NCI-H2107 treated with DMSO at 0.1 percent for 48 hours (cell line): ENCODE data around the gene CEP170.
A peak's percentile ranks its signal among the peaks of the same experiment; 100 is the strongest.
"Not testable (repeated sequence)": the region's sequence is repeated elsewhere in the genome, so short reads cannot be mapped to it uniquely, and the experiment has no call there.

Source experiments
- DNase-seq: peaks from one replicate; lab custom pipeline; 2025; ENCODE audit not compliant: unreplicated experiment; lab: John Stamatoyannopoulos, UW

Gene CEP170

GRCh38 chr1:243236604-243237252, 18.4 kb downstream of the CEP170 start:
- no peak for DNase-seq

GRCh38 chr1:243234978-243235647, 20.0 kb downstream of the CEP170 start:
- DNase-seq = no peak

- no peak for DNase-seq
Measured at GRCh38 chr1:243233908-243234307, 21.2 kb downstream of the CEP170 start.

- DNase-seq = peak; percentile 30
Measured at GRCh38 chr1:243230914-243231313, 24.2 kb downstream of the CEP170 start.

- DNase-seq = no peak
Measured at GRCh38 chr1:243229526-243229925, 25.6 kb downstream of the CEP170 start.

GRCh38 chr1:243227622-243228021, 27.5 kb downstream of the CEP170 start:
- no peak for DNase-seq

GRCh38 chr1:243218059-243218458, 37.0 kb downstream of the CEP170 start:
- no peak for DNase-seq

GRCh38 chr1:243217349-243217748, 37.7 kb downstream of the CEP170 start:
- no peak for DNase-seq

- no peak for DNase-seq
Measured at GRCh38 chr1:243216741-243217140, 38.3 kb downstream of the CEP170 start.

GRCh38 chr1:243215276-243215875, 39.7 kb downstream of the CEP170 start:
- not testable (repeated sequence) for DNase-seq

GRCh38 chr1:243213045-243213787, 41.9 kb downstream of the CEP170 start:
- DNase-seq = no peak

- DNase-seq = not testable (repeated sequence)
Measured at GRCh38 chr1:243211984-243212383, 43.1 kb downstream of the CEP170 start.

- not testable (repeated sequence) for DNase-seq
Measured at GRCh38 chr1:243205026-243205501, 50.0 kb downstream of the CEP170 start.

- not testable (repeated sequence) for DNase-seq
Measured at GRCh38 chr1:243204336-243204735, 50.7 kb downstream of the CEP170 start.

- DNase-seq = not testable (repeated sequence)
Measured at GRCh38 chr1:243203196-243203595, 51.9 kb downstream of the CEP170 start.

- peak; percentile 90 for DNase-seq
Measured at GRCh38 chr1:243201316-243201715, 53.8 kb downstream of the CEP170 start.

- DNase-seq = not testable (repeated sequence)
Measured at GRCh38 chr1:243197524-243197923, 57.6 kb downstream of the CEP170 start.

GRCh38 chr1:243193330-243193729, 61.8 kb downstream of the CEP170 start:
- DNase-seq = not testable (repeated sequence)

- not testable (repeated sequence) for DNase-seq
Measured at GRCh38 chr1:243186201-243186995, 68.7 kb downstream of the CEP170 start.

GRCh38 chr1:243184787-243185186, 70.3 kb downstream of the CEP170 start:
- not testable (repeated sequence) for DNase-seq
